Fibroblast of skin of scalp (primary cell): ENCODE data around the gene BRPF3.
A peak's percentile ranks its signal among the peaks of the same experiment; 100 is the strongest.
"Not testable (repeated sequence)": the region's sequence is repeated elsewhere in the genome, so short reads cannot be mapped to it uniquely, and the experiment has no call there.

ENCODE experiments used
- DNase-seq: peaks from one replicate; pipeline ENCODE4 v3.0.0-alpha.2; 2013

The BRPF3 gene

GRCh38 chr6:36200998-36201596, 4.6 kb downstream of the BRPF3 start:
- DNase-seq: no peak

GRCh38 chr6:36201612-36202011, 5.1 kb downstream of the BRPF3 start:
- DNase-seq: no peak

GRCh38 chr6:36202101-36202500, 5.6 kb downstream of the BRPF3 start:
- no peak for DNase-seq

GRCh38 chr6:36204068-36204753, 7.7 kb downstream of the BRPF3 start:
- DNase-seq: no peak

- DNase-seq: no peak
Observed at GRCh38 chr6:36207155-36207554, 10.6 kb downstream of the BRPF3 start.

GRCh38 chr6:36209606-36210005, 13.1 kb downstream of the BRPF3 start:
- DNase-seq: no peak

- DNase-seq: no peak
Observed at GRCh38 chr6:36210182-36210581, 13.6 kb downstream of the BRPF3 start.

GRCh38 chr6:36210886-36211595, 14.5 kb downstream of the BRPF3 start:
- no peak for DNase-seq

- DNase-seq: peak; percentile 32
Observed at GRCh38 chr6:36216559-36216958, 20.0 kb downstream of the BRPF3 start.

- DNase-seq: no peak
Observed at GRCh38 chr6:36217188-36217587, 20.6 kb downstream of the BRPF3 start.

- DNase-seq: no peak
Observed at GRCh38 chr6:36217946-36218345, 21.4 kb downstream of the BRPF3 start.

GRCh38 chr6:36218516-36218915, 22.0 kb downstream of the BRPF3 start:
- not testable (repeated sequence) for DNase-seq

GRCh38 chr6:36219081-36219480, 22.5 kb downstream of the BRPF3 start:
- DNase-seq: no peak

- DNase-seq: no peak
Observed at GRCh38 chr6:36220226-36220625, 23.7 kb downstream of the BRPF3 start.

GRCh38 chr6:36221674-36222073, 25.1 kb downstream of the BRPF3 start:
- no peak for DNase-seq

- no peak for DNase-seq
Observed at GRCh38 chr6:36222924-36223323, 26.4 kb downstream of the BRPF3 start.

GRCh38 chr6:36223706-36224105, 27.2 kb downstream of the BRPF3 start:
- peak; percentile 5 for DNase-seq

- DNase-seq: no peak
Observed at GRCh38 chr6:36224918-36225461, 28.4 kb downstream of the BRPF3 start.

- DNase-seq: no peak
Observed at GRCh38 chr6:36226438-36227047, 30.0 kb downstream of the BRPF3 start.

- no peak for DNase-seq
Observed at GRCh38 chr6:36227379-36228228, 31.1 kb downstream of the BRPF3 start.

GRCh38 chr6:36229223-36229622, 32.7 kb downstream of the BRPF3 start:
- DNase-seq: no peak

- DNase-seq: no peak
Observed at GRCh38 chr6:36230371-36230770, 33.8 kb downstream of the BRPF3 start.
